Activated naive CD8-positive, alpha-beta T cell treated with anti-CD3 and anti-CD28 coated beads for 36 hours (primary cell): ENCODE data around the gene LRRTM4. TPM values are rescaled to one million over a fixed set of nuclear protein-coding genes. Genes with fewer than 3 reads are reported as not detected.

Experiments used
- DNase-seq: peaks from one replicate; pipeline ENCODE4 v3.0.0; 2021
- H3K27ac Mint-ChIP-seq: one replicate; pipeline ENCODE4 v1.8.0; 2022; ENCODE audit warnings: mild to moderate bottlenecking, moderate library complexity, mixed read lengths
- H3K27me3 Mint-ChIP-seq: one replicate; pipeline ENCODE4 v1.8.0; 2022; ENCODE audit warnings: mild to moderate bottlenecking, mixed read lengths
- H3K36me3 Mint-ChIP-seq: one replicate; pipeline ENCODE4 v1.8.0; 2021; ENCODE audit warnings: mild to moderate bottlenecking, mixed read lengths
- H3K4me1 Mint-ChIP-seq: one replicate; pipeline ENCODE4 v1.8.0; 2021; ENCODE audit warnings: mixed read lengths
- H3K4me3 Mint-ChIP-seq: one replicate; pipeline ENCODE4 v1.8.0; 2022; ENCODE audit warnings: mild to moderate bottlenecking, moderate library complexity, mixed read lengths
- H3K9me3 Mint-ChIP-seq: one replicate; pipeline ENCODE4 v1.8.0; 2022; ENCODE audit warnings: mixed read lengths
- total RNA-seq, 2 experiments: library from RNA; stranded (reverse); gene quantifications; one replicate each; pipeline ENCODE4 v1.2.3, GENCODE V29; 2021

Gene LRRTM4
- total RNA-seq, 2 experiments from 2014 or later: not detected

- DNase-seq: no peak
- Mint-ChIP-seq H3K36me3 (no peaks in the 10 kb centered on the region), H3K9me3 (peaks cover 4% of the 10 kb centered on the region), H3K27ac (no peak overlapping the region), H3K27me3 (no peaks in the 10 kb centered on the region), H3K4me1 (no peaks in the 10 kb centered on the region), H3K4me3 (no peak overlapping the region)
Measured at GRCh38 chr2:77418537-77418936, 103.6 kb downstream of the LRRTM4 start.

- no peaks in the 10 kb centered on the region for H3K4me1 Mint-ChIP-seq
- H3K36me3 Mint-ChIP-seq: no peaks in the 10 kb centered on the region
- no peak for DNase-seq
- no peaks in the 10 kb centered on the region for H3K27me3 Mint-ChIP-seq
- peaks cover 8% of the 10 kb centered on the region for H3K9me3 Mint-ChIP-seq
- H3K4me3 Mint-ChIP-seq: no peak overlapping the region
- no peak overlapping the region for H3K27ac Mint-ChIP-seq
Measured at GRCh38 chr2:77404189-77404588, 118.0 kb downstream of the LRRTM4 start.

DNA sequence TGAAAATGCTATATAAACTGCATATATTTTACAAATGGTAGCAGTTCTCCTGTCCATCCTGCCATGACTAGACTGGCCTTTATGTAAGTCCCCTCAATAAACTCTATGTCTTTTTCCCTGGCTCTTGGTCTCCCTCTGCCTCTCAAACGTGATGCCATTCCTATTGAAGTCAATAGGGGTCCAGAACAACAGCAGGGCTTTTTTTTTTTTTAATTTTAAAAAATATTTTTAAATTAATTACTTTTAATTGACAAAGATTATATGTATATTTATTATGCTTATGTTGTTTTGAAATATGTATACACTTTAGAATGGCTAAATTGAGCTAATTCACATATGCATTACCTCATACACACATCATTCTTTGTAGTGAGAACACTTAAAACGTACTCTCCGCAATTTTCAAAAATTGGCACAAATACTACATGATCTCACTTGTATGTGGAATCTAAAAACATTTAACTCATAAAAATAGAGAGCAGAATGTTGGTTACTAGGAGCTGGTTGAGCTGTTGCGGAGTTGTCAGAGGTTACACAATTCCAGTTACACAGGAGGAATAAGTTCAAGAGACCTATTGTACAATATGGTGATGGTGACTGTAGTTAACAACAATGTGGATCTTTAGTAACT is 123.1 kb downstream of the LRRTM4 start:
- H3K36me3 Mint-ChIP-seq: no peaks in the 10 kb centered on the region
- H3K27ac Mint-ChIP-seq: no peak overlapping the region
- no peaks in the 10 kb centered on the region for H3K27me3 Mint-ChIP-seq
- peaks cover 3% of the 10 kb centered on the region for H3K9me3 Mint-ChIP-seq
- no peak for DNase-seq
- no peaks in the 10 kb centered on the region for H3K4me1 Mint-ChIP-seq
- no peak overlapping the region for H3K4me3 Mint-ChIP-seq

DNA sequence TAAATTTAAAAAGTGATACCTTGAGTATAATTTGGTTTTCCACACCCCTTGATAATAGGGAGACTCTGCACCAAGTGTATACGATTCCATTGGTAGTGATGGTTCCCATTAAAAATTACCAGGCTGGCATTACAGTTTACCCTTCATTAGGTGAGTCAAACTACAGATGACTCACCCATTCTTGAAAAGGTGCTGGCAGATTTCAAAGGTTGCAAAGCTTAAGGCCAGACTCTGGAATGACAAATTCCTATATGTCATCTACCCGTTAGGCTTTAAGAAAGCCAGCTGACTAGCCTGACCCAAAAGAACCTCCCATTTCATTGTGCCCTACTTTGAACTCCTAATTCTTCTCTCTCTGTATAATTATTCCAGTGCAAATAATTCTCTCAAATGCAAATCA is 124.4 kb downstream of the LRRTM4 start:
- no peak overlapping the region for H3K4me3 Mint-ChIP-seq
- no peak for DNase-seq
- no peaks in the 10 kb centered on the region for H3K36me3 Mint-ChIP-seq
- H3K9me3 Mint-ChIP-seq: peaks cover 3% of the 10 kb centered on the region
- H3K27me3 Mint-ChIP-seq: no peaks in the 10 kb centered on the region
- H3K27ac Mint-ChIP-seq: no peak overlapping the region
- H3K4me1 Mint-ChIP-seq: no peaks in the 10 kb centered on the region

GRCh38 chr2:77395011-77395410 is 127.2 kb downstream of the LRRTM4 start:
- H3K9me3 Mint-ChIP-seq: no peaks in the 10 kb centered on the region
- no peak overlapping the region for H3K27ac Mint-ChIP-seq
- H3K4me1 Mint-ChIP-seq: no peaks in the 10 kb centered on the region
- no peaks in the 10 kb centered on the region for H3K27me3 Mint-ChIP-seq
- no peak overlapping the region for H3K4me3 Mint-ChIP-seq
- no peaks in the 10 kb centered on the region for H3K36me3 Mint-ChIP-seq
- DNase-seq: no peak

DNA sequence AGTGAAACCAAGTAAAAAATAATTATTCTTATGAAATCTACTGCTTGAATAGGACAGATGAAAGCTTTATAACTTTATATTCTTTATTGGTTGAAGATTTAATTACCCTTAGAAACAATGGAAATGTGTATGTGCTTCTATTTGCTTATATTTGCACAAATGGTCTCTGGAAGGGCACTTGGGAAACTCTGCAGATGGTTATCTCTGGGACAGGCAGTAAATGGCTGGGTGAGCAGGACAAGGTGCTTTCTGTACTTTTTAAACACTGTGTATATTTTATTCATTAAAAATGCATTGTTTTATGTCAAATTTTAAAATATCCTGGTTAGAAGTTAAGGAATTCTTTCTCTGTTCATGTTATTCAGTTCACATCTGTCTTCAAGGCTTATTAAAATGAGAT is 131.1 kb downstream of the LRRTM4 start:
- Mint-ChIP-seq H3K27ac (no peak overlapping the region), H3K9me3 (no peaks in the 10 kb centered on the region)

DNA sequence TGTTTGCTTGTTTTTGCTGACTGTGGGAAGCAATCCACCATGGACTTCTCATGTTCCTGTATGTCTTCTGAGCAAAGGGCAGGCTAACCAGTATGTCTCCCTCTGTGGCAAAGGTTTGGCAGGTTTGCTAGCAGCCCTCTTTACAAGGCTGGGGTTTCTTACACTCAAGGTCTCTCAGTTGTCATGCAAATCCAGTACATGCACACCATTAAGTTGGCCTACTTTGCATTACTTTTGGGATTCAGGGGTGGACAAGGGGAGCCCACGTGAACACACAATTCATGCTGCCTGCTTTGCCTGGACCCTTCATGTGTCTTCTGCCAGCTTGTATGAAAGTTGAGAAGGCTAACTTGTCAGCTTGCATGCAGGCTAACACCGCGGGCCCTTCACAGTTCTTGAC is 134.9 kb downstream of the LRRTM4 start:
- no peak overlapping the region for H3K4me3 Mint-ChIP-seq
- H3K36me3 Mint-ChIP-seq: no peaks in the 10 kb centered on the region
- H3K27ac Mint-ChIP-seq: no peak overlapping the region
- no peaks in the 10 kb centered on the region for H3K27me3 Mint-ChIP-seq
- H3K4me1 Mint-ChIP-seq: no peaks in the 10 kb centered on the region
- no peaks in the 10 kb centered on the region for H3K9me3 Mint-ChIP-seq
- DNase-seq: no peak

More for the DNA sequence above, 131.1 kb downstream of the LRRTM4 start:
- no peaks in the 10 kb centered on the region for H3K4me1 Mint-ChIP-seq
- no peaks in the 10 kb centered on the region for H3K36me3 Mint-ChIP-seq
- H3K27me3 Mint-ChIP-seq: no peaks in the 10 kb centered on the region
- no peak overlapping the region for H3K4me3 Mint-ChIP-seq
- DNase-seq: no peak

GRCh38 chr2:77372636-77373035 is 149.5 kb downstream of the LRRTM4 start:
- Mint-ChIP-seq H3K4me3 (no peak overlapping the region), H3K4me1 (no peaks in the 10 kb centered on the region), H3K36me3 (no peaks in the 10 kb centered on the region), H3K27me3 (no peaks in the 10 kb centered on the region), H3K27ac (no peak overlapping the region), H3K9me3 (peaks cover 10% of the 10 kb centered on the region)
- no peak for DNase-seq

DNA sequence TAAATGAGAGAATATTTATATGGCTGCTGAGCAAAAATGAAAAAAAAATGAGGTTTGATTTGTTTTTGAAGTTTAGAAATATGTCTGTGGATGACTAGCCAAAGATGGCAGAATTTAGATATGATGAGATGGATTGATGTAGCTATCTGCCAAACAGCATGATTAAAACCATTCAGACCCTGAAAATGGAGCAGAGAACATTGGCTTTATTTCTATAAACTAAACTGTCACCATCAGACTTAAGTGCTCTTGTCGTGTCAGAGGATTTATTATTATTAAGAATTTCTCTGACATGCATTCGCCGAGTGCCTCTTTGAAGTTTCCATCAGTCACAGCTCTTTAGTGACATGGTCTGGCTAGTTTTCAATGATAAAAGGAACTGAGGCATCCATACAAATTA is 151.7 kb downstream of the LRRTM4 start:
- Mint-ChIP-seq H3K36me3 (no peaks in the 10 kb centered on the region), H3K9me3 (peaks cover 11% of the 10 kb centered on the region), H3K27me3 (no peaks in the 10 kb centered on the region), H3K4me3 (no peak overlapping the region), H3K4me1 (no peaks in the 10 kb centered on the region), H3K27ac (no peak overlapping the region)
- DNase-seq: no peak

GRCh38 chr2:77363277-77363676 is 158.9 kb downstream of the LRRTM4 start:
- no peak overlapping the region for H3K27ac Mint-ChIP-seq
- peaks cover 5% of the 10 kb centered on the region for H3K9me3 Mint-ChIP-seq
- DNase-seq: no peak
- no peaks in the 10 kb centered on the region for H3K4me1 Mint-ChIP-seq
- H3K4me3 Mint-ChIP-seq: no peak overlapping the region
- H3K36me3 Mint-ChIP-seq: no peaks in the 10 kb centered on the region
- H3K27me3 Mint-ChIP-seq: no peaks in the 10 kb centered on the region

GRCh38 chr2:77348821-77349220 is 173.4 kb downstream of the LRRTM4 start:
- no peak overlapping the region for H3K27ac Mint-ChIP-seq
- no peaks in the 10 kb centered on the region for H3K27me3 Mint-ChIP-seq
- H3K9me3 Mint-ChIP-seq: peaks cover 5% of the 10 kb centered on the region
- no peaks in the 10 kb centered on the region for H3K36me3 Mint-ChIP-seq
- no peak for DNase-seq
- no peak overlapping the region for H3K4me3 Mint-ChIP-seq
- no peaks in the 10 kb centered on the region for H3K4me1 Mint-ChIP-seq

DNA sequence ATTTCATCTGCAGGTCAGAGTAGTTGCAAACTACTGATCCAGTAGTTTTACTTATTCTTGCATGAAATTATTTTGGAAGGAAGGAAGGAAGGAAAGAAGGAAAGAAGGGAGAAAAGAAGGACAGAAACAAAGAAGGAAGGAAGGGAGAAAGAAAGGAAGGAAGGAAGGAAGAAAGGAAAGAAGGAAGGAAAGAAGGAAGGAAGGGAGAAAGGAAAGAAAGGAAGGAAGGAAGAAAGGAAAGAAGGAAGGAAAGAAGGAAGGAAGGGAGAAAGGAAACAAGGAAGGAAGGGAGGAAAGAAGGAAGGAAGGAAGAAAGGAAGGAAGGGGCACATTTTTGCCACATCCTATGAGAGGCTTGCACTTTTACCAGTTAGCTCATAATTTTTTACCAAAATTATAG is 186.2 kb downstream of the LRRTM4 start:
- H3K4me1 Mint-ChIP-seq: no peaks in the 10 kb centered on the region
- H3K4me3 Mint-ChIP-seq: no peak overlapping the region
- no peak for DNase-seq
- H3K9me3 Mint-ChIP-seq: peaks cover 11% of the 10 kb centered on the region
- no peaks in the 10 kb centered on the region for H3K27me3 Mint-ChIP-seq
- peaks cover 1% of the 10 kb centered on the region for H3K36me3 Mint-ChIP-seq
- no peak overlapping the region for H3K27ac Mint-ChIP-seq

GRCh38 chr2:77328134-77328931 is 193.8 kb downstream of the LRRTM4 start:
- H3K4me3 Mint-ChIP-seq: no peak overlapping the region
- DNase-seq: no peak
- H3K27me3 Mint-ChIP-seq: no peaks in the 10 kb centered on the region
- no peak overlapping the region for H3K27ac Mint-ChIP-seq
- H3K9me3 Mint-ChIP-seq: peaks cover 6% of the 10 kb centered on the region
- H3K36me3 Mint-ChIP-seq: no peaks in the 10 kb centered on the region
- H3K4me1 Mint-ChIP-seq: no peaks in the 10 kb centered on the region

- no peak overlapping the region for H3K27ac Mint-ChIP-seq
- no peak overlapping the region for H3K4me3 Mint-ChIP-seq
- DNase-seq: no peak
- H3K36me3 Mint-ChIP-seq: no peaks in the 10 kb centered on the region
- H3K4me1 Mint-ChIP-seq: no peaks in the 10 kb centered on the region
- H3K27me3 Mint-ChIP-seq: no peaks in the 10 kb centered on the region
- H3K9me3 Mint-ChIP-seq: peaks cover 4% of the 10 kb centered on the region
Measured at GRCh38 chr2:77325395-77325794, 196.8 kb downstream of the LRRTM4 start.

- no peaks in the 10 kb centered on the region for H3K4me1 Mint-ChIP-seq
- DNase-seq: no peak
- H3K9me3 Mint-ChIP-seq: peaks cover 7% of the 10 kb centered on the region
- no peak overlapping the region for H3K4me3 Mint-ChIP-seq
- H3K36me3 Mint-ChIP-seq: no peaks in the 10 kb centered on the region
- no peak overlapping the region for H3K27ac Mint-ChIP-seq
- no peaks in the 10 kb centered on the region for H3K27me3 Mint-ChIP-seq
Measured at GRCh38 chr2:77322431-77322830, 199.7 kb downstream of the LRRTM4 start.

DNA sequence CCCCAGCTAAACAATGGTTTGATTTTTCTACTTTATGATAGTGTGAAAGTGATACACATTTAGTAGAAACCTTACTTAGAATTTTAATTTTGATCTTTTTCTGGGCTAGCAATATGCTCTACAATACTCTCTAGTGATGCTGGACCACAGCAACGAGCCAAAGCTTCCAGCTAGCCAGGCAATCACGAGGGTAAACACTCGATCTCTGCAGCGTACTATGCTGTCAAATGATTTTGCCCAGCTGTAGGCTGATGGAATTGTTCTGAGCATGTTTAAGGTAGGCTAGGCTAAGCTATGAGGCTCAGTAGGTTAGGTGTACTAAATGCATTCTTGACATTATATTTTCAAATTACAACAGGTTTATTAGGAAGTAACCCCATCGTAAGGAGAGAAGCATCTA is 207.5 kb downstream of the LRRTM4 start:
- no peaks in the 10 kb centered on the region for H3K36me3 Mint-ChIP-seq
- DNase-seq: no peak
- no peak overlapping the region for H3K4me3 Mint-ChIP-seq
- H3K27me3 Mint-ChIP-seq: no peaks in the 10 kb centered on the region
- no peaks in the 10 kb centered on the region for H3K4me1 Mint-ChIP-seq
- no peak overlapping the region for H3K27ac Mint-ChIP-seq
- H3K9me3 Mint-ChIP-seq: no peaks in the 10 kb centered on the region
